LNCAP (cell line): ENCODE results near the gene RNH1.

Experiments used
- CTCF ChIP-seq: fragments of 450-650 bp; IDR thresholded peaks from 2 replicates; pipeline ENCODE4 v1.5.1; 2017; ENCODE audit warnings: mild to moderate bottlenecking

RNH1 gene

GRCh38 chr11:521177-521688 lies 14.2 kb upstream of the RNH1 start:
- no peak for TF ChIP-seq CTCF

- TF ChIP-seq CTCF, result no peak
These were observed 13.6 kb upstream of the RNH1 start for GRCh38 chr11:520428-521176.

- TF ChIP-seq CTCF, result peak; percentile 100
These were observed 11.6 kb upstream of the RNH1 start for GRCh38 chr11:518463-519202.

- TF ChIP-seq CTCF, result no peak
These were observed 9.4 kb upstream of the RNH1 start for GRCh38 chr11:516400-516799.

- no peak for TF ChIP-seq CTCF
These were observed 8.1 kb upstream of the RNH1 start for GRCh38 chr11:515131-515530.

- no peak for TF ChIP-seq CTCF
These were observed 7.6 kb upstream of the RNH1 start for GRCh38 chr11:514606-515005.

GRCh38 chr11:512761-513595 lies 5.9 kb upstream of the RNH1 start:
- no peak for TF ChIP-seq CTCF
